ENCODE measurements around the gene SCMH1.
A peak's percentile ranks its signal among the peaks of the same experiment; 100 is the strongest.

Gene SCMH1

GRCh38 chr1:41023279-41023990 lies 218.7 kb downstream of the SCMH1 start:
- Mint-ChIP-seq H3K36me3 (ENCODE audit: low read depth) (peaks cover 10% of the 10 kb centered on the region), H3K27ac (peak overlapping the region; percentile 17), H3K9me3 (no peaks in the 10 kb centered on the region), H3K27me3 (ENCODE audit: low read depth) (no peaks in the 10 kb centered on the region), H3K4me3 (no peak overlapping the region), H3K4me1 (ENCODE audit: low read depth) (no peaks in the 10 kb centered on the region)
- no peak for DNase-seq (ENCODE audit: low spot score)

GRCh38 chr1:41022424-41022823 lies 219.7 kb downstream of the SCMH1 start:
- Mint-ChIP-seq H3K27ac (no peak overlapping the region), H3K4me3 (no peak overlapping the region), H3K27me3 (ENCODE audit: low read depth) (no peaks in the 10 kb centered on the region), H3K36me3 (ENCODE audit: low read depth) (peaks cover 12% of the 10 kb centered on the region), H3K4me1 (ENCODE audit: low read depth) (no peaks in the 10 kb centered on the region), H3K9me3 (no peaks in the 10 kb centered on the region)
- no peak for DNase-seq (ENCODE audit: low spot score)

GRCh38 chr1:41021526-41022308 lies 220.4 kb downstream of the SCMH1 start, which contains the start of gene SLFNL1:
Gene SLFNL1, minus strand, starts transcription at chr1:41021725. Its CDS starts 1,065 bp downstream, at chr1:41020660.
- H3K27me3 Mint-ChIP-seq (ENCODE audit: low read depth) = no peaks in the 10 kb centered on the region
- H3K27ac Mint-ChIP-seq = peak within 1 kb of the TSS; percentile 20
- H3K9me3 Mint-ChIP-seq = no peaks in the 10 kb centered on the region
- DNase-seq (ENCODE audit: low spot score) = no peak
- no peaks in the 10 kb centered on the region for H3K4me1 Mint-ChIP-seq (ENCODE audit: low read depth)
- peaks cover 15% of the 10 kb centered on the region for H3K36me3 Mint-ChIP-seq (ENCODE audit: low read depth)
- H3K4me3 Mint-ChIP-seq = no peak within 1 kb of the TSS

- H3K4me3 Mint-ChIP-seq = no peak overlapping the region
- no peaks in the 10 kb centered on the region for H3K4me1 Mint-ChIP-seq (ENCODE audit: low read depth)
- H3K9me3 Mint-ChIP-seq = no peaks in the 10 kb centered on the region
- DNase-seq (ENCODE audit: low spot score) = no peak
- H3K27me3 Mint-ChIP-seq (ENCODE audit: low read depth) = no peaks in the 10 kb centered on the region
- peak overlapping the region; percentile 20 for H3K27ac Mint-ChIP-seq
- H3K36me3 Mint-ChIP-seq (ENCODE audit: low read depth) = peaks cover 15% of the 10 kb centered on the region
Observed at GRCh38 chr1:41020654-41021053, 221.5 kb downstream of the SCMH1 start.

- Mint-ChIP-seq H3K4me1 (ENCODE audit: low read depth) (no peaks in the 10 kb centered on the region), H3K9me3 (no peaks in the 10 kb centered on the region), H3K27ac (no peak overlapping the region), H3K27me3 (ENCODE audit: low read depth) (no peaks in the 10 kb centered on the region), H3K4me3 (no peak overlapping the region), H3K36me3 (ENCODE audit: low read depth) (peaks cover 16% of the 10 kb centered on the region)
- no peak for DNase-seq (ENCODE audit: low spot score)
Observed at GRCh38 chr1:41020109-41020576, 222.0 kb downstream of the SCMH1 start.

- H3K27ac Mint-ChIP-seq = no peak overlapping the region
- H3K27me3 Mint-ChIP-seq (ENCODE audit: low read depth) = no peaks in the 10 kb centered on the region
- peaks cover 23% of the 10 kb centered on the region for H3K36me3 Mint-ChIP-seq (ENCODE audit: low read depth)
- no peak overlapping the region for H3K4me3 Mint-ChIP-seq
- no peak for DNase-seq (ENCODE audit: low spot score)
- H3K9me3 Mint-ChIP-seq = no peaks in the 10 kb centered on the region
- H3K4me1 Mint-ChIP-seq (ENCODE audit: low read depth) = peaks cover 2% of the 10 kb centered on the region
Observed at GRCh38 chr1:41019353-41019745, 222.8 kb downstream of the SCMH1 start.

GRCh38 chr1:41018018-41018410 lies 224.1 kb downstream of the SCMH1 start:
- Mint-ChIP-seq H3K27me3 (ENCODE audit: low read depth) (no peaks in the 10 kb centered on the region), H3K4me3 (no peak overlapping the region), H3K27ac (no peak overlapping the region), H3K36me3 (ENCODE audit: low read depth) (peaks cover 28% of the 10 kb centered on the region), H3K9me3 (no peaks in the 10 kb centered on the region), H3K4me1 (ENCODE audit: low read depth) (peaks cover 2% of the 10 kb centered on the region)
- DNase-seq (ENCODE audit: low spot score) = no peak

GRCh38 chr1:41017141-41018017 lies 224.7 kb downstream of the SCMH1 start:
- Mint-ChIP-seq H3K9me3 (no peaks in the 10 kb centered on the region), H3K4me1 (ENCODE audit: low read depth) (peaks cover 2% of the 10 kb centered on the region), H3K36me3 (ENCODE audit: low read depth) (peaks cover 33% of the 10 kb centered on the region), H3K4me3 (no peak overlapping the region), H3K27ac (no peak overlapping the region), H3K27me3 (ENCODE audit: low read depth) (no peaks in the 10 kb centered on the region)
- no peak for DNase-seq (ENCODE audit: low spot score)

- Mint-ChIP-seq H3K27ac (no peak overlapping the region), H3K36me3 (ENCODE audit: low read depth) (peaks cover 46% of the 10 kb centered on the region), H3K4me1 (ENCODE audit: low read depth) (peaks cover 2% of the 10 kb centered on the region), H3K27me3 (ENCODE audit: low read depth) (no peaks in the 10 kb centered on the region), H3K9me3 (no peaks in the 10 kb centered on the region), H3K4me3 (no peak overlapping the region)
- no peak for DNase-seq (ENCODE audit: low spot score)
Observed at GRCh38 chr1:41015897-41016470, 226.1 kb downstream of the SCMH1 start.

GRCh38 chr1:41015281-41015896 lies 226.7 kb downstream of the SCMH1 start:
- no peak for DNase-seq (ENCODE audit: low spot score)
- Mint-ChIP-seq H3K27ac (no peak overlapping the region), H3K4me3 (no peak overlapping the region), H3K27me3 (ENCODE audit: low read depth) (no peaks in the 10 kb centered on the region), H3K4me1 (ENCODE audit: low read depth) (peaks cover 2% of the 10 kb centered on the region), H3K36me3 (ENCODE audit: low read depth) (peaks cover 51% of the 10 kb centered on the region), H3K9me3 (no peaks in the 10 kb centered on the region)

GRCh38 chr1:41014871-41015270 lies 227.2 kb downstream of the SCMH1 start:
- DNase-seq (ENCODE audit: low spot score) = no peak
- H3K27me3 Mint-ChIP-seq (ENCODE audit: low read depth) = no peaks in the 10 kb centered on the region
- H3K9me3 Mint-ChIP-seq = no peaks in the 10 kb centered on the region
- no peak overlapping the region for H3K4me3 Mint-ChIP-seq
- H3K4me1 Mint-ChIP-seq (ENCODE audit: low read depth) = peaks cover 2% of the 10 kb centered on the region
- peaks cover 56% of the 10 kb centered on the region for H3K36me3 Mint-ChIP-seq (ENCODE audit: low read depth)
- no peak overlapping the region for H3K27ac Mint-ChIP-seq

- DNase-seq (ENCODE audit: low spot score) = no peak
- Mint-ChIP-seq H3K9me3 (no peaks in the 10 kb centered on the region), H3K27ac (no peak overlapping the region), H3K27me3 (ENCODE audit: low read depth) (no peaks in the 10 kb centered on the region), H3K4me3 (no peak overlapping the region), H3K4me1 (ENCODE audit: low read depth) (peaks cover 2% of the 10 kb centered on the region), H3K36me3 (ENCODE audit: low read depth) (peaks cover 55% of the 10 kb centered on the region)
Observed at GRCh38 chr1:41013796-41014195, 228.3 kb downstream of the SCMH1 start.

- DNase-seq (ENCODE audit: low spot score) = no peak
- Mint-ChIP-seq H3K4me1 (ENCODE audit: low read depth) (peaks cover 2% of the 10 kb centered on the region), H3K4me3 (no peak overlapping the region), H3K9me3 (no peaks in the 10 kb centered on the region), H3K27me3 (ENCODE audit: low read depth) (no peaks in the 10 kb centered on the region), H3K27ac (no peak overlapping the region), H3K36me3 (ENCODE audit: low read depth) (peaks cover 60% of the 10 kb centered on the region)
Observed at GRCh38 chr1:41013024-41013423, 229.1 kb downstream of the SCMH1 start.
